A549 (cell line): ENCODE results near the gene RNF175. TPM values are rescaled to one million over a fixed set of nuclear protein-coding genes. Genes with fewer than 3 reads are reported as not detected.

Source experiments
- ATAC-seq, 2 experiments: fragments of 200-7000 bp in 1 of 2; fragments of >200 bp in 1 of 2; cut with Nextera tagmentation in 1 of 2; cut with Tn5 transposase in 1 of 2; 3 replicates each; pipeline versions ENCODE4 v1.8.0 to v1.9.1; 2018 to 2020; ENCODE audit warnings: mild to moderate bottlenecking in 1 of 2, moderate library complexity in 1 of 2
- CTCF ChIA-PET: fragments of 300-600 bp; sonication (Branson Sonifier 250); formaldehyde crosslinking; extraction: SDS; loops from one replicate; lab custom pipeline; 2021; ENCODE audit warnings: antibody characterized with exemption, inconsistent platforms; lab: Yijun Ruan, JAX
- POLR2A ChIA-PET: fragments of 350-600 bp; formaldehyde crosslinking; extraction: SDS; loops from one replicate; lab custom pipeline; 2021; ENCODE audit warnings: antibody characterized with exemption, inconsistent platforms; lab: Yijun Ruan, JAX
- DNase-seq, 2 experiments: peaks; one replicate each; pipeline versions ENCODE4 v3.0.0 to v3.0.0-alpha.2; 2011 to 2016; ENCODE audit warnings: low read depth in 1 of 2, low spot score in 1 of 2
- FAIRE-seq: peaks from 2 replicates; lab custom pipeline; 2011; peaks lifted over from hg19 to GRCh38; lab: Jason Lieb, UNC
- H3K27ac ChIP-seq, 2 experiments: fragments of >200 bp; sonication (Bioruptor Twin); formaldehyde crosslinking; 3 replicates each; pipeline ENCODE4 v1.5.1; 2016 to 2017
- H3K4me1 ChIP-seq: fragments of >200 bp; sonication (Bioruptor Twin); formaldehyde crosslinking; 3 replicates; pipeline ENCODE4 v1.6.1; 2016
- H3K4me2 ChIP-seq: fragments of >200 bp; sonication (Bioruptor Twin); formaldehyde crosslinking; 3 replicates; pipeline ENCODE4 v1.6.1; 2016
- H3K4me3 ChIP-seq: fragments of >200 bp; sonication (Bioruptor Twin); formaldehyde crosslinking; 3 replicates; pipeline ENCODE4 v1.5.1; 2016
- H3K9me3 ChIP-seq: fragments of >200 bp; sonication (Bioruptor Twin); formaldehyde crosslinking; 3 replicates; pipeline ENCODE4 v1.6.1; 2016
- ATOH8 ChIP-seq: fragments of 250-450 bp; sonication (Bioruptor Pico); IDR thresholded peaks from 2 replicates; pipeline ENCODE4 v1.5.0; 2020; ENCODE audit warnings: low read depth, mild to moderate bottlenecking, moderate library complexity
- CBX2 ChIP-seq: fragments of 200-600 bp; sonication (generic); IDR thresholded peaks from 2 replicates; pipeline ENCODE4 v1.6.1; 2016; ENCODE audit warnings: low read depth, mild to moderate bottlenecking, borderline replicate concordance
- CEBPB ChIP-seq, 2 experiments: fragments of >200 bp in 1 of 2; sonication (Bioruptor Twin) in 1 of 2; formaldehyde crosslinking in 1 of 2; IDR thresholded peaks; 2 replicates each; pipeline ENCODE4 v1.6.1; 2012 to 2016
- CHD2 ChIP-seq: fragments of 150-350 bp; IDR thresholded peaks from 2 replicates; pipeline ENCODE4 v1.6.1; 2014; ENCODE audit warnings: low read length; ENCODE audit not compliant: partially characterized antibody
- ELK1 ChIP-seq: fragments of 150-350 bp; IDR thresholded peaks from 2 replicates; pipeline ENCODE4 v1.6.1; 2014; ENCODE audit warnings: low read depth, mild to moderate bottlenecking, low read length
- FOXS1 ChIP-seq: fragments of 250-450 bp; sonication (Bioruptor Pico); IDR thresholded peaks from 2 replicates; pipeline ENCODE4 v1.5.0; 2020; ENCODE audit warnings: mild to moderate bottlenecking, moderate library complexity
- HOXA7 ChIP-seq: fragments of 250-450 bp; sonication (Bioruptor Pico); IDR thresholded peaks from 2 replicates; pipeline ENCODE4 v1.5.0; 2020; ENCODE audit warnings: mild to moderate bottlenecking, moderate library complexity
- HOXB13 ChIP-seq: fragments of 250-450 bp; sonication (Bioruptor Pico); IDR thresholded peaks from 2 replicates; pipeline ENCODE4 v1.5.0; 2020; ENCODE audit warnings: low read depth, mild to moderate bottlenecking, moderate library complexity
- JUNB ChIP-seq: fragments of >200 bp; sonication (Bioruptor Twin); formaldehyde crosslinking; IDR thresholded peaks from 2 replicates; pipeline ENCODE4 v1.6.1; 2016
- MAFK ChIP-seq: fragments of 450-650 bp; IDR thresholded peaks from 2 replicates; pipeline ENCODE4 v1.6.1; 2014; ENCODE audit not compliant: partially characterized antibody
- MYC ChIP-seq: IDR thresholded peaks from 2 replicates; pipeline ENCODE4 v1.6.1; 2012; ENCODE audit warnings: mild to moderate bottlenecking, inconsistent platforms, low read length, improper control_type of control experiment, borderline replicate concordance
- NPAS2 ChIP-seq: fragments of 250-450 bp; sonication (Bioruptor Pico); IDR thresholded peaks from 2 replicates; pipeline ENCODE4 v1.8.0; 2022; ENCODE audit warnings: mild to moderate bottlenecking, moderate library complexity, borderline replicate concordance
- RCOR1 ChIP-seq: fragments of 150-350 bp; IDR thresholded peaks from 2 replicates; pipeline ENCODE4 v1.6.1; 2014; ENCODE audit warnings: antibody characterized with exemption, low read length, low read depth
- RNF2 ChIP-seq: fragments of 200-600 bp; sonication (generic); IDR thresholded peaks from 2 replicates; pipeline ENCODE4 v1.6.1; 2016; ENCODE audit warnings: low read depth, mild to moderate bottlenecking, antibody characterized with exemption, moderate library complexity, borderline replicate concordance
- TFCP2L1 ChIP-seq: fragments of 250-450 bp; sonication (Bioruptor Pico); IDR thresholded peaks from 2 replicates; pipeline ENCODE4 v1.5.0; 2021; ENCODE audit warnings: mild to moderate bottlenecking
- TP53 ChIP-seq: fragments of 250-450 bp; sonication (Bioruptor Pico); IDR thresholded peaks from 2 replicates; pipeline ENCODE4 v1.5.0; 2021; ENCODE audit warnings: mild to moderate bottlenecking, moderate library complexity
- ZC3H11A ChIP-seq: fragments of 450-650 bp; IDR thresholded peaks from 2 replicates; pipeline ENCODE4 v1.6.1; 2014; ENCODE audit warnings: antibody characterized with exemption, mild to moderate bottlenecking
- ZNF302 ChIP-seq: fragments of 250-450 bp; sonication (Bioruptor Pico); IDR thresholded peaks from 2 replicates; pipeline ENCODE4 v1.9.0; 2021; ENCODE audit warnings: inconsistent platforms, mild to moderate bottlenecking, moderate library complexity
- WGBS: methylation state at CpG from one replicate; pipeline ENCODE4 v1.1.6; 2017; ENCODE audit errors: missing lambda C conversion rate; 5-methylcytosine and 5-hydroxymethylcytosine counted together
- polyA plus RNA-seq, 4 experiments: library from polyadenylated mRNA; depleted of rRNA in 3 of 4; stranded (reverse); fragments of >200 nt; fragmentation: RNase III in 1 of 4; extraction: RNeasy Plus Mini Kit Qiagen cat#74134 plus additional on column Dnase treatment in 1 of 4; gene quantifications; 2 replicates in 3 of 4; 3 replicates in 1 of 4; pipeline ENCODE4 v1.2.3, GENCODE V29; 2011 to 2017
- TF ChIP-seq, protein P1 (sequence below): fragments of >200 bp; sonication (Bioruptor Twin); formaldehyde crosslinking; IDR thresholded peaks from 3 replicates; pipeline ENCODE4 v1.6.1; 2016
- TF ChIP-seq, protein P2 (sequence below): fragments of >200 bp; sonication (Bioruptor Twin); formaldehyde crosslinking; IDR thresholded peaks from 2 replicates; pipeline ENCODE4 v1.6.1; 2016
- TF ChIP-seq, protein P3 (sequence below): fragments of 450-650 bp; IDR thresholded peaks from 2 replicates; pipeline ENCODE4 v1.6.1; 2014; ENCODE audit warnings: antibody characterized with exemption

Gene RNF175
- polyA plus RNA-seq, 2 of the 4 experiments (the other 2 are of a cell fraction): not detected

DNA sequence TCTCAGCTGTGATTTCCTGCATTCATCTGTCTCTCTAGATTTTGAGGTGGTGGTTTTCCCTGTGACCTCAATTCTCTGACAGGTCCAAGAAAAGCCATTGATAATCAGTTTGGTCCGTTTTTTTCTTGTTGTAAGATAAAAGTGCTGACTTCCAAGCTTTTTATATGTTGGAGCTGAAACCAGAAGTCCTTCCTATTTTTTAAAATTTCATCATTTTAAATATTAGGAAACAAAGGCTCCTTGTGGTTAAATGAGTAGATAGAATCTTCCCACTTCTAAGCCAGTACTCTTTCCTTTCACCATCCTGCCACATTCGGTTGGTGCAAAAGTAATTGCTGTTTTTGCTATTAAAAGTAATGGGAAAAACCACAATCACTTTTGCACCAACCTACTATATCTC, 18.3 kb downstream of the RNF175 start:
- H3K4me1 ChIP-seq: no peaks in the 10 kb centered on the region
- ChIA-PET POLR2A (no interaction called here), CTCF (interaction anchor here (0.7 to 1.4 kb wide), 3 partner anchors 9 to 175 kb away, joined by 4 to 8 read pairs (median 4); no protein-coding TSS in a partner anchor)
- TF ChIP-seq TP53 (CRISPR knock-in tag) (no peak), TFCP2L1 (CRISPR knock-in tag) (no peak), ZNF302 (CRISPR knock-in tag) (no peak), HOXA7 (CRISPR knock-in tag) (no peak), RNF2 (no peak), MAFK (no peak), CHD2 (no peak), ATOH8 (no peak), FOXS1 (CRISPR knock-in tag) (no peak), ZC3H11A (no peak), HOXB13 (CRISPR knock-in tag) (no peak), CEBPB (IDR thresholded peaks at IDR 0.05) (no peak), CBX2 (no peak), ELK1 (no peak), RCOR1 (no peak)
- TF ChIP-seq, protein P1, sequence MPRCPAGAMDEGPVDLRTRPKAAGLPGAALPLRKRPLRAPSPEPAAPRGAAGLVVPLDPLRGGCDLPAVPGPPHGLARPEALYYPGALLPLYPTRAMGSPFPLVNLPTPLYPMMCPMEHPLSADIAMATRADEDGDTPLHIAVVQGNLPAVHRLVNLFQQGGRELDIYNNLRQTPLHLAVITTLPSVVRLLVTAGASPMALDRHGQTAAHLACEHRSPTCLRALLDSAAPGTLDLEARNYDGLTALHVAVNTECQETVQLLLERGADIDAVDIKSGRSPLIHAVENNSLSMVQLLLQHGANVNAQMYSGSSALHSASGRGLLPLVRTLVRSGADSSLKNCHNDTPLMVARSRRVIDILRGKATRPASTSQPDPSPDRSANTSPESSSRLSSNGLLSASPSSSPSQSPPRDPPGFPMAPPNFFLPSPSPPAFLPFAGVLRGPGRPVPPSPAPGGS: no peak
- TF ChIP-seq, protein P2, sequence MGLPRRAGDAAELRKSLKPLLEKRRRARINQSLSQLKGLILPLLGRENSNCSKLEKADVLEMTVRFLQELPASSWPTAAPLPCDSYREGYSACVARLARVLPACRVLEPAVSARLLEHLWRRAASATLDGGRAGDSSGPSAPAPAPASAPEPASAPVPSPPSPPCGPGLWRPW: no peak
- TF ChIP-seq, protein P3, sequence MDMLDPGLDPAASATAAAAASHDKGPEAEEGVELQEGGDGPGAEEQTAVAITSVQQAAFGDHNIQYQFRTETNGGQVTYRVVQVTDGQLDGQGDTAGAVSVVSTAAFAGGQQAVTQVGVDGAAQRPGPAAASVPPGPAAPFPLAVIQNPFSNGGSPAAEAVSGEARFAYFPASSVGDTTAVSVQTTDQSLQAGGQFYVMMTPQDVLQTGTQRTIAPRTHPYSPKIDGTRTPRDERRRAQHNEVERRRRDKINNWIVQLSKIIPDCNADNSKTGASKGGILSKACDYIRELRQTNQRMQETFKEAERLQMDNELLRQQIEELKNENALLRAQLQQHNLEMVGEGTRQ: no peak
- 18% methylated on average over 2 of the region's 2 CpGs for WGBS
- FAIRE-seq: no peak
- H3K27ac ChIP-seq: no peak overlapping the region
- H3K4me3 ChIP-seq: no peak overlapping the region
- no peak overlapping the region for H3K4me2 ChIP-seq
- ATAC-seq: no peak
- no peak for DNase-seq
- H3K9me3 ChIP-seq: peaks cover 4% of the 10 kb centered on the region; the same call in 1 of the 3 replicates

GRCh38 chr4:153735906-153736461, 23.8 kb downstream of the RNF175 start:
- CTCF ChIA-PET: no interaction called here
- ATAC-seq (no peak), DNase-seq (no peak), FAIRE-seq (no peak)
- Histone ChIP-seq H3K9me3 (peaks cover 4% of the 10 kb centered on the region; the same call in 1 of the 3 replicates), H3K4me3 (no peak overlapping the region), H3K4me2 (no peak overlapping the region), H3K4me1 (no peaks in the 10 kb centered on the region), H3K27ac (no peak overlapping the region)
- no peak for TF ChIP-seq FOXS1 (CRISPR knock-in tag)
- TF ChIP-seq MYC: no peak
- no peak for TF ChIP-seq JUNB
- no peak for TF ChIP-seq NPAS2 (CRISPR knock-in tag)
- no peak for TF ChIP-seq ZNF302 (CRISPR knock-in tag)
- POLR2A ChIA-PET: no interaction called here
